Measurements from ENCODE around the gene LACRT.

The LACRT gene

DNA sequence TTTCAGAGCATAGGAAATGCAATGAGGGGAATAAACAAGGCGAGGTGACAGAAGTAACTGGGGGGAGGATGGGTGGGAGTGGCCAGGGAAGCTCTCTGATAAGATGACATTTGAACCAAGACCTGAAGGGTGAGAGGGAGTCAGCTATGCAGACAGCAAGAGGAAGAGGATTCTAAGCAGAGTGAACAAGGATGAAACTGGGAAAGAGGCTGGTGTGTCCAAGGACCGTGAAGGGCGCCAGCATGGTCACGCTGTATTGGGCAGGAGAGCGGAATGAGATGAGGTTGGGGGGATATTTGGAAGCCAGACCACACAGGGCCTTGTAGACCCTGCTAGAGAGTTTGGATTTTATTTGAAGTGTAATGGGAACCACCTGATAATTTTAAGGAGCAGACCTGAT lies 35.7 kb downstream of the LACRT start:
- DNase-seq: no peak

DNA sequence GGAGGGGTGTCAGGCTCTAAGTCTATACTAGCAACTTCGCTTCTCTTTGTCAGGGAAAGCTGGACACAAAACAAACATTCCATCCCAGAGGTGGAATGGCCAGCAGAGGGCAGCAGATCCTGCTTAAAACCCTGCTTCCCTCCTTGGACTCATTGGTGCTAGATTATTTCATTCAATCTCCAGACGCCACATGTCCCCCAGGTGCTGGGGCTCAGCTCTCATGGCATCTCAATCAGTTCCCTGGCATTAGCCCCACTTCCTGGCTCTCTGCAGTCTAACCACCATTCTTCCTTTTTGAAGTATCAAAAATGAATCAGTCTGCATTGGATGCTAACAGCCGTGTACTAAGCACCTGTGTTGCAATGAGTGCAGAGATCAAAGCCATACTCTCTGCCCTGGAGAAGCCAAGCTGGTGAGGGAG lies 38.2 kb downstream of the LACRT start:
- peak; percentile 26 to 41 for DNase-seq

DNA sequence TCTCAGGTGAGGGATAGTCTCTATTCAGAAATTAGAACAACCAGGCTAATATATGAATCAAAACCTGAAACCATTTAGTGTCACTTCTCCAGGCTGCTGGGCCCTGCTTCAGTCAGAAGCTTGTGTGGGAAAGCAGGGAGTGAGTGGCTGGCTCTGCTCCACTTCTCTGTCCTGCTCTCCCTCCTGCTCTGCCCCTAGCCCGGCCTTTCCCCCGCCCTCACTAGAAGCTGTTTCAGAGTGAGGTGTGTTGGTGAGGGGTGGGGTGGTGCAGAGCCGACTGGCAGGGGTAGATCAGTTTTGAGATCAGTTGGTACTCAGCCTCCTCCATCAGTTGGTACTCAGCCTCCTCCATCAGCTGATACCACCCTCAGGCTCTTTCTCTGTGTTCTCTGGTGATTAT lies 39.2 kb downstream of the LACRT start:
- DNase-seq: no peak

DNA sequence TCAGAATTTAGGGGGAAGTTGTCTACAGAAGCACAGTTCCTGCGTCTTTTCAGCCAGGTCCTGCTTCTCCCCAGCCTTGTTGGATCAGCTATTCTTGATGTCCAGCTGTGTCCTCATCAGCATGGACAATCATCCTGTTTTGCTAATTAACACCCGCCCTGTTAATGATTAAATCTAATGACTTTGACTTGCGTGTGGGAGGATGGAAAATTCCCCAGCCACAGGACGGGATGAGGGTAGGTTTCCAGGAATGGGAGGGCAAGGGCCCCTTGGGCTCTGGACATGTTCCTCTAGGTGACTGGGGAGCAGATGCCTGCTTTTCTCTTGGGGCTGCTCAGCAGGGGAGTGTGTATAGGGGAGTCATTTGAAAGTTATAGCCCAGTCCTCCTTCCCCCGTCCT lies 41.0 kb downstream of the LACRT start:
- DNase-seq: no peak

DNA sequence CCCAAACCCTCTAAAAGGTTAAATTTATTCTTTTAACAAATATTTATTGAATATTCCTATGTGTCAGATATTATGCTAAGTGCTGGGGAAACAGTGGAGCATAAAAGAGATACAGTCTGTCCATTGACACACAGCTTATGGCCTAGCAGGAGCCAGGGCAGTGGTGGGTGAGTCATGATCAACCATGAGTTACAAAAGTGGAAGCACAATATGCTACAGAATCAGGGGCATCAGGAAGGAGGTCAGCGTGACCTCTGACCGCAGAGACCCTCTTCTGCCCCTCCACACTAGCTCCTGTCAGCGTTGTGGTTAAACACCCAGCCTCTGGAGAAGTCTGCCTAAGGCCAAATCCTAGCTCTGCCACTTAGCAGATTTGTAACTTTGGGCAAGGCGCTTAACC lies 41.6 kb downstream of the LACRT start:
- DNase-seq: no peak

DNA sequence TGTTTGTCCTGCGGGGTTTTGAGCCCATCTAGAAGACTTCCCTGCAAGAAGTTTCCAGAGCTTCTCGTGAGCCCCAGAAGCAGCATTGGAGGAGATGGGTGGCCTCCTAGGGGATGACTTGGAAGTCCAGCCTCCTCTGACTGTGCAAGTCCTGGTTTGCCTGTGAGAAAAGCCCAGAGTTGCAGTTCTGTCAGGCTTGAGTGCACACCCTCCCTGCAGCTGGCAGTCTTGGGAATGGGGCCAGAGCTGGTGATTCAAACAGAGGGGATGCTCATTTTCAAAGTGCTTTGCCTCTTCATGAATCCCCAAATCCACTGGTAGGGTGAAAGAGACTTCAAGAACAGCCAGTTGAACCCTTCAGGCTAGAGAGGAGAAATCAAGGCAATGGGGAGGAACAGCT lies 42.4 kb downstream of the LACRT start:
- DNase-seq: no peak

DNA sequence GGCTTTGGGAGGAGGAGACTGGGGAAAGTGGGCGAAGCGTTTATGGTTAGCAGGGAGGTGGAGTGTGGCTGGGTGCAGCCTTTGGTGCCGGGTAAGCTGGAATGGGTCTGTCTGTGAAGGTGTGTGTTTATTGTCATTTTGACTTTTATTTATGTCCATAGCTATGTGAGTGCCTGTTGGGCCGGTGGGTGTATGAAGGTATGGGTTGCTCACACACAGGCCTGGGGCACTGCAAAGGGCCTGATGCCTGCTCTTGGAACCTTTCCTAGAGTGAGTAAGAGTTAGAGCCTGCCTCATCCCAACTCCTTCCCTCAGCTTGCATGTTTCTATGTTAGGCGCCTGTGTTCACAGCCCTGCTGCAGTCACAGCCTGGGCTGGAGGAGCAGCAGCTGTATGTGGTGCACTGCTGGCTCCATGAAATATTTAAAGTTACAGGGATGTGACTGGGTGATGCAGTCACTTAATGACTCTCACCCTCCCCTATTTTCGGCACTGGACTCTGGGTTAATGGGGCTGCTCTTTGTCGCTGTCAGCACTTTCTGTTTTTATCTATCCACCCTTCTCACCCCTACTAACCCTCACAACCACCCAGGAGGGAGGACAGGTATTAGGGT lies 43.6 kb downstream of the LACRT start:
- no peak for DNase-seq

DNA sequence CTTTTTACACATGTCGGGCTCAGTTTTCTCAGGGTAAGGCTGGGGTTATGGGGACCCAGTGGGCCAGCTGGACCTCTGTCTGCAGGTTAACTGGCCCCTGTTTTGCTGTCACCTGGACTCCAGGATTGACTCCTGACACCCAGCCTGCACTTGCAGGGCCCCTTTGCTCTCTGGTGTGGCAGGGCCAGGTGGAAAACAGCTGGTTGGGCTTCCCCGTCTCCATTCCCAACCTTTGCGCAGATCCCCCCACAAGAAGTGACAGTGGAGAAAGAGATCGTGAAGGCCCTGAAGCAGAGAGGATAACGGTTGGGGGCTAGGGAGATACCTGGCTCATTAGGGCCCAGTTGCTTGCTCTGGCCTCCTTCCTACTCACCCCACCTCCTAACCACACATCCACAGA lies 44.7 kb downstream of the LACRT start:
- DNase-seq: no peak

DNA sequence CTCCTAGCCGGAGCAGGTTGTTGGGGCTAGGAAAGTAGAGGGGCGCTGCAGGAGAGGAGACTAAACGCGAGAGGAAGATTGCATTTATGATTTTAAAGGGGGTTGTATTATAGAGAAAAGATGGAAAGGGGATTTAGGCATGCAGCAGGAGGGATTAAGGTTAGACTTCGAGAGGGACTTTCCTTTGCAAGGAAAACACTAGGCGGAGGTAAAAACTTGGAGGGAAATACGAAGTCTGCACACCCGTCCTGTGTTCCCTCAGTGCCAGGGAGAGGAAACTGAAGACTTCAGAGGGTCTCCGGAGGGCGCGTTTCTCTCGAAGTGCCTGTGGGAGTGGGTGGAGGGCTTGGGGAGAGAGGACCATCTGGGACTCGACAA lies 45.8 kb downstream of the LACRT start:
- no peak for DNase-seq

DNA sequence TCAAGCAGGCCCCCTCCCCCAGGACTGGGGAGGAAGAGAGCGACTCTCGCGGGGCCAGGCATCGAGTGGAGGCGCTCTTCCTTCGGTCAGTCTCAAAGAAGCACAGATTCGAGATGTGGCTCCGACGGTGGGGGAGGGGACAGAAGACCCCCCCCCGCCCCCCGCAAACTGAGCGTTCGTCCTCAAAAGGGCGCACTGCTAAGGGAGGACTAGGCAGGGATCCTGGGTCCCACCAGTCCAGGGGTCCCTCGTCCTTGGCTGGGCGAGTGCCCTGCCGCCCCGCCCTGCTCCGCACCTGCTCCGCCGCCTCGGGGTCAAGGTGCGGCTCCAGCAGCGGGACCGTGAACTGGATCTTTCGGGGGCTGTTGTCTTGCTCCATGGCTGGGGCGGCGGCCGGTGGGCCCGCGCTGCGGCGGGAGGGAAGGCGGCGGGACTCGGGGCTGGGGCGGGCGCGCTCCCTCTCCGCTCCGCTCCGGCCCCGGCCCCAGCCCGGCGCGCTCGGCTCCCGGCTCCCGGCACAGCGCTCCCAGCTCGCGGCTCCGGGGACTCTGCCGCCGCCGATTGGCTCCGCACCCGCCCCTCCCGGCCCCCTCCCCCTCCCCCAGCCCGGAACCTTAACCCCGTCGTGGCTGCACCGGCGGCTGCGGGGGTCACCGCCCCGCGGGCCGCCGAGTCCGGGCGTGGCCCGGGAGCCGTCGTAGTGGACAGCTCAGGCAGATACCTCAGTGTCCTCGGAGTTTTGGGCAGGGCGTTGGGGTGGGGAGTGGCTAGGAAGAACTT lies 46.4 kb downstream of the LACRT start, which contains the start of gene PPP1R1A:
Gene PPP1R1A, minus strand, starts transcription at position 550 of the 780 bp plus-strand sequence. Its CDS starts 171 bp downstream, at position 379.
- DNase-seq: no peak

DNA sequence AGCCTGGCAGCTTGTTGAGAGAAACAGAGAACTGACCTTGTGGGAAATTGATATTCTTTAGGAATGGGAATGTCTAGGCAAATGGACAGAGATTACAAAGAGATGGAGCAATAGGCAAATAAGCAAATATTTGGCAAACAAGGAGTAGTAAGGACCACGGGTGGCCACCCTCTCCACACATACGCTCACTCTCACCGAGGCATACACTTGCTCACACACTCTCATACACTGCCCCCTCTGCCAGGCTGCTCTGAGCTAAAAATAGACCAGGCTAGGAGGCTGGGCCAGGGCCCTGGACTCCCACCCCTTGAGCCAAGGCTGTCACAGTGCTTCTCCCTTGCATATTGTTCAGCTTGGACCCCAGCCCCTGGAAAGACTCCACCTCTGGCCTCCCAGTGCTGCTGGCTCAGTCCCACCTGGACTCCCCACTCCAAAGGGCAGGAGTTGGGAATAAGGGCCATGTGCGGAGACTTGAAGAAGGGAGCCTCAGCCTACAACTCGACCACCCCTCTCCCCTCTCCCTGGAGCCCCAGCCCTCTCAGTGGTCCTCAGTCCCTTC lies 47.3 kb downstream of the LACRT start:
- DNase-seq: no peak

DNA sequence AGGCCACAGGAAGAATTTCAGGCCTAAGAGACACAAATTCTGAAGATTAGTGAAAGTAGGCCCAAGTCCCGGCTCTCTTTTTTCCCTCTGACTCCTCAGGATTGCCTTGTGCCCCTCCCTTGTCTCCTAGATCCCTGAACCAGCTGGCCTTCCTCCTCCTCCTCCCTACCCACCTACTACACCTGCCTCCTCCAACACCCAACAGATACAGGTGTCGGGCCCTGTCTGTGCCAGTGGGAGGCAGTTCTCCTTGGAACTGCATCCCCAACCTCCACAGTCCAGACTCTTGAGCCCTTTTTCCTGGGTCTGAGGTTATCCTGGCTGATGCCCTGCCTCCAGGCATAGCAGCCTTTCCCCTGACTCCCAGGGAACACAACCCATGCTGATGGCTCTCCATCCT lies 48.1 kb downstream of the LACRT start:
- no peak for DNase-seq

DNA sequence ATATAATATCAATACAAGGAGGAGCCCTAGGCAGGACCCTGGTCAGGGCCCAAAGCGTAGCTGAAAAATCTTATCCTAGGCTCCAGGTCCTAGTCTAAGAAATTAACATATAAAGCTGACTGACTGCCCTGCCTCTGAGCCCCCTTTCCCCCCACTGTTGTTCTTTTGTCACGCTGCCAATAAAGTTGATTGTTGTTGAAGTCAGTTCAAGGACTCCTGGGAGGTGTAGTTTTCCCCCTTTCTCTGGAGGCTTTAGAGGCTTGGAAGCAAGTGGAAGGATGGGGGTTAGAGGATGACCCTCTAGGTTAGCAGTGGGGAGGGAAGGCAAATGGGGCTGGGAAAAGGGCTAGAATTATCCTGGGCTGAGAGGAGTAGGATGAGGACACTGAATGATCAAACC lies 49.5 kb downstream of the LACRT start:
- no peak for DNase-seq

DNA sequence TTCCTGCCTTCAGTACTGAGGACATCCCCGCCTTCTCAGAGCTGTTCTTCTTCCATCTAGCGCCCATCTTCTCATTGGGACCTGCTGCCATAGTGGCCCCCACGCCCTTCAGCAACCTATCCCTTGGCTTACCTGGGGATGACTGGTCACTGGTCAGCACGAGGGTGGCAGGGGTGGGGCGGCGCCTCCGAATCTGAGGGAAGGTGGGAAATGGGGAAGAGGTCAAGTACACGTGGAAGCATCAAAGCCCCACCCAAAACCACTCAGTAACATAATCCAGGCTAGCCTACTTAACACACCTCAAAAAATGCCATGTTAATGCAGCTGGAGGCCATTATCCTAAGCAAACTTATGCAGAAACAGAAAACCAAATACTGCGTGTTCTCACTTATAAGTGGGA lies 50.6 kb downstream of the LACRT start:
- no peak for DNase-seq

DNA sequence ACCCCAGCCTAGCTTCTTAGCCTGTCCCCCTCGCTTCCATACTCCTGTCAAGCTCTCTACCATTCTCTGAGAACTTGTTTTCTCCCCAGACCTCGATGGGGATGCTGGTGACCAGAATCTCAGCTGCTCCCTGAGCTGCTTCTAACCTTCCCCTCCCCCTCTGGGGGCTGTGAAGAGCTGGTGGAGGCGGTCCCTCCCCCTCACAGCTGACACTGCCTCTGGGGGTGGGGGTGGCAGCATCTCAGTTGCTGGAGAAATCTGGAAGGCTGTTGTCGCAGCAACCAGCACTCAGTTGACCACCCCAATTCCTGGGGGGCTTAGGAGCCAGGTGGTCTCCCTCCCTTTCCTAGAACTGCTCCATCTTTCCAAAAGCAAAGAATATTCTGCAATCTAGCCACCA lies 51.0 kb downstream of the LACRT start:
- DNase-seq: no peak

DNA sequence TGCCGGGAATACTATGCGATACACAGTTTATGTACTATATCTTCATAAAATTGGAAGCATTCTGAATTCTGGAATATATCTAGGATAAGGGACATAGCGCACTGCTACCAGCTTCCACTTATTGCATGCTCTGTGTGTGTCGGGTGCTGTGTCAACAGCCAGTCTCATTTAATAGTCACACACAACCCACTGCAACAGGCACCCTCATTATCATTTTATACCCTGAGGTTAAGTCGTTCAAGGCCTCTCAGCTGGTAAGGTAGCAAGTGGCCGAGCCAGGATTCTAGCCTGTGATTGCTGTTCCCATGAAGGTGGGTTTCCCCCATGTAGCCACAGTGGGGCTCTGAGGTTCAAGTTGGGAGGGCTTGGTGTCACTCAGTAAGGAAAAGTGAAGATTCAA lies 53.3 kb downstream of the LACRT start:
- DNase-seq: no peak
